PFSK-1 (cell line): ENCODE data around the gene TMEM125.

ENCODE experiments used
- POLR2AphosphoS5 ChIP-seq: IDR thresholded peaks from 2 replicates; pipeline ENCODE4 v1.6.1; 2012; ENCODE audit warnings: low read depth, mild to moderate bottlenecking, control low read depth, low read length, moderate library complexity
- REST ChIP-seq, 2 experiments: IDR thresholded peaks; 2 replicates each; pipeline versions ENCODE4 v1.6.1 to v1.8.0; 2011 to 2012; ENCODE audit warnings: low read depth in 2 of 2, low read length in 2 of 2, control low read depth in 1 of 2, inconsistent platforms in 1 of 2, mild to moderate bottlenecking in 1 of 2, moderate library complexity in 1 of 2; ENCODE audit not compliant: insufficient read depth in 1 of 2
- SIN3A ChIP-seq: IDR thresholded peaks from 2 replicates; pipeline ENCODE4 v1.6.1; 2012; ENCODE audit warnings: mild to moderate bottlenecking, low read length, moderate library complexity, borderline replicate concordance; ENCODE audit not compliant: insufficient read depth
- TAF1 ChIP-seq: IDR thresholded peaks from 2 replicates; pipeline ENCODE4 v1.6.1; 2012; ENCODE audit warnings: low read length, control low read depth, borderline replicate concordance; ENCODE audit not compliant: insufficient read depth

- TF ChIP-seq TAF1 (no peak), SIN3A (no peak), POLR2AphosphoS5 (no peak), REST (IDR thresholded peaks at IDR 0.05; ENCODE audit: insufficient read depth in 1 of 2, low read depth in 2 of 2, low read length in 2 of 2) (no peak)
Measured at GRCh38 chr1:43269627-43270375, at the start of gene TMEM125.
